Measurements from ENCODE around the gene BHLHA15. TPM values are rescaled to one million over a fixed set of nuclear protein-coding genes. Genes with fewer than 3 reads are reported as not detected.

The BHLHA15 gene
- total and polyA plus RNA-seq, 2 of the 13 experiments (the other 11 are each of a cell fraction or from before 2014, with no cell fraction given): 1.9 to 6.1 TPM

DNA sequence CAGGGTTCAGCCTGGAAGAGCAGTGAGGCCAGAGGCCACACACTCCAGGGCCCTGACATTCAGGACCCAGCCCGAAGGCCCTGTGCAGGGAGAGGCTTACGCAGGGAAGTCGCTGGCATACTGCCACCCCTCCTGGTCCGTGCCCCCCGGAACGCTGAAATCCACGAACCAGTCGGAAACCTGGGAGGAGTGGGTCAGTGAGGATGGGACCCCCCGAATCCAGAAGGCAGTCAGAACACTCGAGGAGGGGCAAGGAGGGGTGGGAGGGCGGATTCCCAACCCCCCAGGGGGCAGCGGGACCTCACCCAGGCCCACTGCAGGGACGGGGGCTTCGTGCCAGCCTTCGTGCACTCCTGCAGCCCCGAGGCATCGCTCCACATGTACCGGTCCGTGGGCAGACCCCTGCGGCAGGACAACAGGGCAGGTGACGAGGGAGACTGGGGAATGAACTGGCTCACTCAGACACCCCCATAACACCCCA, 13.5 kb downstream of the BHLHA15 start:
- H3K27ac ChIP-seq (ENCODE audit: extremely low read length, insufficient read depth, low read length): no peak overlapping the region
- intact Hi-C loops (cut with micrococcal nuclease; ENCODE audit: unreplicated experiment) (no loop called here), in situ Hi-C loops (cut with HindIII; ENCODE audit: extremely low pct_ligation_motif_present, low pct_unique_long_range_greater_than_20kb) (no loop called here)
- POLR2A ChIA-PET: no interaction called here
- no peaks in the 10 kb centered on the region for H3K9me3 ChIP-seq (ENCODE audit: low read length)
- no peak overlapping the region for H3K4me3 ChIP-seq (replicated peaks in 1 of 3; ENCODE audit: insufficient read depth in 1 of 3, low read depth in 2 of 3, low read length in 3 of 3)
- peak; percentile 15 for ATAC-seq
- no peak for DNase-seq (ENCODE audit: low spot score)
- H3K4me1 ChIP-seq (ENCODE audit: insufficient read depth, low read length): peaks cover 38% of the 10 kb centered on the region
- no peaks in the 10 kb centered on the region for H3K79me2 ChIP-seq (ENCODE audit: insufficient read depth, low read length)
- no peaks in the 10 kb centered on the region for H3K36me3 ChIP-seq (replicated peaks in 1 of 2; ENCODE audit: control insufficient read depth in 1 of 2, insufficient read depth in 2 of 2, low read length in 2 of 2)
- H3K4me2 ChIP-seq (ENCODE audit: low read depth, low read length): no peak overlapping the region
- CTCF ChIA-PET (ENCODE audit: low intra/inter-chr PET ratio, low total read pairs): no interaction called here
- no peak for FAIRE-seq
- no peaks in the 10 kb centered on the region for H4K20me1 ChIP-seq (ENCODE audit: insufficient read depth, low read length)
- no peak overlapping the region for H3K9ac ChIP-seq (ENCODE audit: insufficient read depth, low read depth, low read length)
- TF ChIP-seq, protein P1, sequence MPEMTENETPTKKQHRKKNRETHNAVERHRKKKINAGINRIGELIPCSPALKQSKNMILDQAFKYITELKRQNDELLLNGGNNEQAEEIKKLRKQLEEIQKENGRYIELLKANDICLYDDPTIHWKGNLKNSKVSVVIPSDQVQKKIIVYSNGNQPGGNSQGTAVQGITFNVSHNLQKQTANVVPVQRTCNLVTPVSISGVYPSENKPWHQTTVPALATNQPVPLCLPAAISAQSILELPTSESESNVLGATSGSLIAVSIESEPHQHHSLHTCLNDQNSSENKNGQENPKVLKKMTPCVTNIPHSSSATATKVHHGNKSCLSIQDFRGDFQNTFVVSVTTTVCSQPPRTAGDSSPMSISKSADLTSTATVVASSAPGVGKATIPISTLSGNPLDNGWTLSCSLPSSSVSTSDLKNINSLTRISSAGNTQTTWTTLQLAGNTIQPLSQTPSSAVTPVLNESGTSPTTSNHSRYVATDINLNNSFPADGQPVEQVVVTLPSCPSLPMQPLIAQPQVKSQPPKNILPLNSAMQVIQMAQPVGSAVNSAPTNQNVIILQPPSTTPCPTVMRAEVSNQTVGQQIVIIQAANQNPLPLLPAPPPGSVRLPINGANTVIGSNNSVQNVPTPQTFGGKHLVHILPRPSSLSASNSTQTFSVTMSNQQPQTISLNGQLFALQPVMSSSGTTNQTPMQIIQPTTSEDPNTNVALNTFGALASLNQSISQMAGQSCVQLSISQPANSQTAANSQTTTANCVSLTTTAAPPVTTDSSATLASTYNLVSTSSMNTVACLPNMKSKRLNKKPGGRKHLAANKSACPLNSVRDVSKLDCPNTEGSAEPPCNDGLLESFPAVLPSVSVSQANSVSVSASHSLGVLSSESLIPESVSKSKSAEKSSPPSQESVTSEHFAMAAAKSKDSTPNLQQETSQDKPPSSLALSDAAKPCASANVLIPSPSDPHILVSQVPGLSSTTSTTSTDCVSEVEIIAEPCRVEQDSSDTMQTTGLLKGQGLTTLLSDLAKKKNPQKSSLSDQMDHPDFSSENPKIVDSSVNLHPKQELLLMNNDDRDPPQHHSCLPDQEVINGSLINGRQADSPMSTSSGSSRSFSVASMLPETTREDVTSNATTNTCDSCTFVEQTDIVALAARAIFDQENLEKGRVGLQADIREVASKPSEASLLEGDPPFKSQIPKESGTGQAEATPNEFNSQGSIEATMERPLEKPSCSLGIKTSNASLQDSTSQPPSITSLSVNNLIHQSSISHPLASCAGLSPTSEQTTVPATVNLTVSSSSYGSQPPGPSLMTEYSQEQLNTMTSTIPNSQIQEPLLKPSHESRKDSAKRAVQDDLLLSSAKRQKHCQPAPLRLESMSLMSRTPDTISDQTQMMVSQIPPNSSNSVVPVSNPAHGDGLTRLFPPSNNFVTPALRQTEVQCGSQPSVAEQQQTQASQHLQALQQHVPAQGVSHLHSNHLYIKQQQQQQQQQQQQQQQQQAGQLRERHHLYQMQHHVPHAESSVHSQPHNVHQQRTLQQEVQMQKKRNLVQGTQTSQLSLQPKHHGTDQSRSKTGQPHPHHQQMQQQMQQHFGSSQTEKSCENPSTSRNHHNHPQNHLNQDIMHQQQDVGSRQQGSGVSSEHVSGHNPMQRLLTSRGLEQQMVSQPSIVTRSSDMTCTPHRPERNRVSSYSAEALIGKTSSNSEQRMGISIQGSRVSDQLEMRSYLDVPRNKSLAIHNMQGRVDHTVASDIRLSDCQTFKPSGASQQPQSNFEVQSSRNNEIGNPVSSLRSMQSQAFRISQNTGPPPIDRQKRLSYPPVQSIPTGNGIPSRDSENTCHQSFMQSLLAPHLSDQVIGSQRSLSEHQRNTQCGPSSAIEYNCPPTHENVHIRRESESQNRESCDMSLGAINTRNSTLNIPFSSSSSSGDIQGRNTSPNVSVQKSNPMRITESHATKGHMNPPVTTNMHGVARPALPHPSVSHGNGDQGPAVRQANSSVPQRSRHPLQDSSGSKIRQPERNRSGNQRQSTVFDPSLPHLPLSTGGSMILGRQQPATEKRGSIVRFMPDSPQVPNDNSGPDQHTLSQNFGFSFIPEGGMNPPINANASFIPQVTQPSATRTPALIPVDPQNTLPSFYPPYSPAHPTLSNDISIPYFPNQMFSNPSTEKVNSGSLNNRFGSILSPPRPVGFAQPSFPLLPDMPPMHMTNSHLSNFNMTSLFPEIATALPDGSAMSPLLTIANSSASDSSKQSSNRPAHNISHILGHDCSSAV (CRISPR knock-in tag; IDR thresholded peaks at IDR 0.05; ENCODE audit: borderline replicate concordance): no peak
- TF ChIP-seq ZNF530 (CRISPR knock-in tag; IDR thresholded peaks at IDR 0.05; ENCODE audit: low read depth) (no peak), GABPA (IDR thresholded peaks at IDR 0.05; ENCODE audit: low read depth, low read length) (no peak), GABPA (CRISPR knock-in tag; IDR thresholded peaks at IDR 0.05; ENCODE audit: low read depth) (no peak), AGO2 (optimal IDR thresholded peaks at IDR 0.05; ENCODE audit: low read depth, low read length) (peak; percentile 3)
- H2AFZ ChIP-seq (ENCODE audit: low read length): no peak overlapping the region
- no peaks in the 10 kb centered on the region for H3K27me3 ChIP-seq (ENCODE audit: control insufficient read depth in 1 of 2, insufficient read depth in 2 of 2, low read length in 2 of 2)
- WGBS (ENCODE audit: low lambda C conversion rate): 87% methylated on average over 8 of the region's 21 CpGs
- no TSS peak for BruUV-seq (replicated peaks)

Measured in HepG2 (cell line).